Adrenal gland (tissue), 5 donors: ENCODE data around the gene TMEM125.

Experiments used
- POLR2A ChIP-seq, 2 donors: fragments of 450-650 bp; IDR thresholded peaks; one replicate each; pipeline ENCODE4 v1.6.1; 2017; ENCODE audit warnings: antibody characterized with exemption in 2 of 2, mild to moderate bottlenecking in 2 of 2, moderate library complexity in 1 of 2
- TF ChIP-seq, protein P1 (sequence below), 6 experiments: fragments of 450-650 bp in 4 of 6; fragments of 200-600 bp in 2 of 6; sonication (generic) in 1 of 6; IDR thresholded peaks; 1 replicate in 5 of 6; 2 replicates in 1 of 6; pipeline versions ENCODE4 v1.5.1 to v1.8.0; 2016 to 2021; ENCODE audit warnings: antibody characterized with exemption in 6 of 6, mild to moderate bottlenecking in 2 of 6, moderate library complexity in 1 of 6
- donor health status: DM: no; HTN: no; CAD: no.

DNA sequence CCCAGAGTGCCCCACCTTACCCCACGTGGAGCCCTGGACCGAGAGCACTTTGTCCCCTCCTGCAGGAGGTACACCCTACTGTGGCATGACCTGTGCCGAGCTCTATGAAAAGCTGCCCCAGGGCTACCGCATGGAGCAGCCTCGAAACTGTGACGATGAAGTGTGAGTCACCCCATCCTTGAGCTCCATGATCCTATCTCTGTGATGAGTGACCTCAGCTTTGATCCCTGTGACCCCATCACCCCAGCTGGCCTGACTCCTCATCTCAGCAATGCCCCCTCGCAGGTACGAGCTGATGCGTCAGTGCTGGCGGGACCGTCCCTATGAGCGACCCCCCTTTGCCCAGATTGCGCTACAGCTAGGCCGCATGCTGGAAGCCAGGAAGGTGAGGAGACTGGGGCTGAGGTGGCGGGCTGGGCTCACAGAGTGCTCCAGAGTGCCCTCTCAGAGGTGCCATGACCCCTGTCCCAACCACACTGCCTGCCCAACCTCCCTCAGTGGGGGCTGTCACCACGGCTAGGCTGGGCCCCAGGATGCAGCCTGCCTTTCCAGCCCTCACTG lies 51.6 kb downstream of the TMEM125 start:
- TF ChIP-seq, protein P1, sequence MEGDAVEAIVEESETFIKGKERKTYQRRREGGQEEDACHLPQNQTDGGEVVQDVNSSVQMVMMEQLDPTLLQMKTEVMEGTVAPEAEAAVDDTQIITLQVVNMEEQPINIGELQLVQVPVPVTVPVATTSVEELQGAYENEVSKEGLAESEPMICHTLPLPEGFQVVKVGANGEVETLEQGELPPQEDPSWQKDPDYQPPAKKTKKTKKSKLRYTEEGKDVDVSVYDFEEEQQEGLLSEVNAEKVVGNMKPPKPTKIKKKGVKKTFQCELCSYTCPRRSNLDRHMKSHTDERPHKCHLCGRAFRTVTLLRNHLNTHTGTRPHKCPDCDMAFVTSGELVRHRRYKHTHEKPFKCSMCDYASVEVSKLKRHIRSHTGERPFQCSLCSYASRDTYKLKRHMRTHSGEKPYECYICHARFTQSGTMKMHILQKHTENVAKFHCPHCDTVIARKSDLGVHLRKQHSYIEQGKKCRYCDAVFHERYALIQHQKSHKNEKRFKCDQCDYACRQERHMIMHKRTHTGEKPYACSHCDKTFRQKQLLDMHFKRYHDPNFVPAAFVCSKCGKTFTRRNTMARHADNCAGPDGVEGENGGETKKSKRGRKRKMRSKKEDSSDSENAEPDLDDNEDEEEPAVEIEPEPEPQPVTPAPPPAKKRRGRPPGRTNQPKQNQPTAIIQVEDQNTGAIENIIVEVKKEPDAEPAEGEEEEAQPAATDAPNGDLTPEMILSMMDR (IDR thresholded peaks at IDR 0.05) = no peak
- TF ChIP-seq POLR2A (IDR thresholded peaks at IDR 0.05) = no peak
